HEK293 (cell line): ENCODE results near the gene GHRL.

Experiments
- CTCF ChIA-PET: fragments of 350-600 bp; formaldehyde crosslinking; extraction: SDS; loops from one replicate; lab custom pipeline; 2021; ENCODE audit warnings: antibody characterized with exemption; lab: Yijun Ruan, JAX
- POLR2A ChIA-PET: fragments of 300-600 bp; formaldehyde crosslinking; extraction: SDS; loops from one replicate; lab custom pipeline; 2020; ENCODE audit warnings: antibody characterized with exemption, inconsistent platforms; lab: Yijun Ruan, JAX
- H3K27ac ChIP-seq: fragments of 200-500 bp; sonication (Bioruptor generic); 2 replicates; pipeline ENCODE4 v1.5.1; 2014; ENCODE audit warnings: low read depth, low read length, control low read depth, inconsistent platforms; ENCODE audit errors: extremely low read depth
- H3K36me3 ChIP-seq, 2 experiments: fragments of 200-500 bp in 1 of 2; sonication (Bioruptor generic) in 1 of 2; 1 replicate in 1 of 2; 2 replicates in 1 of 2; pipeline ENCODE4 v1.5.1; 2014 to 2017; ENCODE audit warnings: inconsistent platforms in 2 of 2, low read length in 2 of 2; ENCODE audit not compliant: control insufficient read depth in 2 of 2, insufficient read depth in 1 of 2
- H3K4me1 ChIP-seq: fragments of 200-500 bp; sonication (Bioruptor generic); 2 replicates; pipeline ENCODE4 v1.5.1; 2014; ENCODE audit warnings: mild to moderate bottlenecking, low read length, inconsistent platforms; ENCODE audit not compliant: control insufficient read depth, insufficient read depth
- H3K4me3 ChIP-seq: 2 replicates; pipeline ENCODE4 v1.5.1; 2011; ENCODE audit warnings: low read depth, mild to moderate bottlenecking, control low read depth, low read length, moderate library complexity
- H3K9me3 ChIP-seq: fragments of 200-500 bp; sonication (Bioruptor generic); 2 replicates; pipeline ENCODE4 v1.5.1; 2014; ENCODE audit warnings: low read depth, low read length, inconsistent platforms; ENCODE audit not compliant: control insufficient read depth, insufficient read depth
- EGR2 ChIP-seq: fragments of 450-650 bp; formaldehyde crosslinking; IDR thresholded peaks from 2 replicates; pipeline ENCODE4 v1.5.1; 2016; ENCODE audit warnings: low read depth, missing biosample characterization, missing genetic modification characterization
- KLF17 ChIP-seq: fragments of 450-650 bp; formaldehyde crosslinking; IDR thresholded peaks from 2 replicates; pipeline ENCODE4 v1.5.1; 2016; ENCODE audit warnings: missing biosample characterization, missing genetic modification characterization
- MEIS1 ChIP-seq: sonication (generic); formaldehyde crosslinking; IDR thresholded peaks from 2 replicates; pipeline ENCODE4 v1.8.1; 2022; ENCODE audit warnings: missing genetic modification reagents, mild to moderate bottlenecking, borderline replicate concordance
- MZF1 ChIP-seq: fragments of 450-650 bp; formaldehyde crosslinking; IDR thresholded peaks from 2 replicates; pipeline ENCODE4 v1.5.1; 2017; ENCODE audit warnings: missing biosample characterization, missing genetic modification characterization, borderline replicate concordance
- SP3 ChIP-seq: fragments of 450-650 bp; formaldehyde crosslinking; IDR thresholded peaks from 2 replicates; pipeline ENCODE4 v1.5.1; 2016; ENCODE audit warnings: missing biosample characterization, missing genetic modification characterization
- TSHZ1 ChIP-seq: fragments of 450-650 bp; formaldehyde crosslinking; IDR thresholded peaks from 2 replicates; pipeline ENCODE4 v1.5.1; 2016; ENCODE audit warnings: missing biosample characterization, missing genetic modification characterization, borderline replicate concordance
- YY2 ChIP-seq: fragments of 450-650 bp; formaldehyde crosslinking; IDR thresholded peaks from 2 replicates; pipeline ENCODE4 v1.5.1; 2016; ENCODE audit warnings: missing biosample characterization, missing genetic modification characterization
- ZBTB49 ChIP-seq: fragments of 450-650 bp; formaldehyde crosslinking; IDR thresholded peaks from 2 replicates; pipeline ENCODE4 v1.5.1; 2016; ENCODE audit warnings: missing biosample characterization, missing genetic modification characterization, low read depth
- ZFHX2 ChIP-seq: fragments of 450-650 bp; formaldehyde crosslinking; conservative IDR thresholded peaks from 2 replicates; pipeline ENCODE4 v1.5.1; 2016; ENCODE audit warnings: missing biosample characterization, missing genetic modification characterization
- ZNF184 ChIP-seq: fragments of 450-650 bp; IDR thresholded peaks from 2 replicates; pipeline ENCODE4 v1.5.1; 2018; ENCODE audit warnings: missing biosample characterization, mild to moderate bottlenecking, missing genetic modification characterization
- ZNF2 ChIP-seq: fragments of 450-650 bp; formaldehyde crosslinking; IDR thresholded peaks from 2 replicates; pipeline ENCODE4 v1.5.1; 2016; ENCODE audit warnings: missing biosample characterization, missing genetic modification characterization
- ZNF248 ChIP-seq: fragments of 450-650 bp; formaldehyde crosslinking; IDR thresholded peaks from 2 replicates; pipeline ENCODE4 v1.5.1; 2017; ENCODE audit warnings: missing biosample characterization, missing genetic modification characterization
- ZNF513 ChIP-seq: fragments of 450-650 bp; IDR thresholded peaks from 2 replicates; pipeline ENCODE4 v1.5.1; 2018; ENCODE audit warnings: missing biosample characterization, missing genetic modification characterization
- ZNF585B ChIP-seq: fragments of 450-650 bp; formaldehyde crosslinking; IDR thresholded peaks from 2 replicates; pipeline ENCODE4 v1.5.1; 2016; ENCODE audit warnings: missing biosample characterization, missing genetic modification characterization
- ZNF600 ChIP-seq: fragments of 450-650 bp; formaldehyde crosslinking; IDR thresholded peaks from 2 replicates; pipeline ENCODE4 v1.5.1; 2016; ENCODE audit warnings: missing biosample characterization, missing genetic modification characterization
- ZNF626 ChIP-seq: fragments of 450-650 bp; sonication (Bioruptor Pico); formaldehyde crosslinking; IDR thresholded peaks from 2 replicates; pipeline ENCODE4 v1.5.1; 2018; ENCODE audit warnings: missing biosample characterization, missing genetic modification characterization, inconsistent platforms
- ZNF792 ChIP-seq: fragments of 450-650 bp; formaldehyde crosslinking; IDR thresholded peaks from 2 replicates; pipeline ENCODE4 v1.5.1; 2016; ENCODE audit warnings: missing biosample characterization, missing genetic modification characterization
- ZSCAN4 ChIP-seq: fragments of 450-650 bp; formaldehyde crosslinking; IDR thresholded peaks from 2 replicates; pipeline ENCODE4 v1.5.1; 2017; ENCODE audit warnings: missing biosample characterization, missing genetic modification characterization

The GHRL gene

GRCh38 chr3:10283638-10284037 is 9.1 kb downstream of the GHRL start (continued):
- TF ChIP-seq MEIS1 (no peak), YY2 (no peak), TSHZ1 (no peak), ZNF585B (tag by site-specific recombination) (no peak), ZNF2 (tag by site-specific recombination) (no peak), MZF1 (no peak), SP3 (tag by site-specific recombination) (no peak), ZNF792 (tag by site-specific recombination) (no peak)

- TF ChIP-seq EGR2 (tag by site-specific recombination) (peak; percentile 66), ZNF248 (tag by site-specific recombination) (no peak), ZFHX2 (peak; percentile 66), ZSCAN4 (no peak)
- Histone ChIP-seq H3K4me3 (no peak overlapping the region), H3K36me3 (peaks cover 11 to 88% of the 10 kb centered on the region in 2 experiments), H3K4me1 (no peaks in the 10 kb centered on the region), H3K27ac (no peak overlapping the region), H3K9me3 (no peaks in the 10 kb centered on the region)
- ChIA-PET CTCF (no interaction called here), POLR2A (interaction anchor here (0.6 kb wide), 1 partner anchor 454 kb away, joined by 5 read pairs; no protein-coding TSS in a partner anchor)
Observed at GRCh38 chr3:10281951-10282350, 10.8 kb downstream of the GHRL start.

- Histone ChIP-seq H3K4me1 (no peaks in the 10 kb centered on the region), H3K4me3 (no peak overlapping the region), H3K27ac (no peak overlapping the region), H3K9me3 (no peaks in the 10 kb centered on the region), H3K36me3 (peaks cover 13 to 88% of the 10 kb centered on the region in 2 experiments)
- no peak for TF ChIP-seq ZBTB49 (tag by site-specific recombination)
- ChIA-PET CTCF (interaction anchor here (0.6 to 0.9 kb wide), 2 partner anchors 16 to 229 kb away, joined by 3 to 4 read pairs; no protein-coding TSS in a partner anchor), POLR2A (no interaction called here)
Observed at GRCh38 chr3:10280571-10280970, 12.2 kb downstream of the GHRL start.

GRCh38 chr3:10280177-10280529 is 12.6 kb downstream of the GHRL start:
- POLR2A ChIA-PET: no interaction called here
- no peaks in the 10 kb centered on the region for H3K4me1 ChIP-seq
- no peak overlapping the region for H3K4me3 ChIP-seq
- peaks cover 13 to 87% of the 10 kb centered on the region in 2 experiments for H3K36me3 ChIP-seq
- H3K27ac ChIP-seq: no peak overlapping the region
- TF ChIP-seq KLF17 (tag by site-specific recombination): no peak
- no peak for TF ChIP-seq ZNF626
- TF ChIP-seq ZNF513 (tag by site-specific recombination): no peak
- no peak for TF ChIP-seq ZNF184 (tag by site-specific recombination)
- no peak for TF ChIP-seq ZNF600 (tag by site-specific recombination)
- TF ChIP-seq, all 188 proteins: peak for 0
- H3K9me3 ChIP-seq: no peaks in the 10 kb centered on the region
- CTCF ChIA-PET: no interaction called here
